ENCODE results near the gene CCL7.

- no peak for TF ChIP-seq U2AF2 (optimal IDR thresholded peaks at IDR 0.05; ENCODE audit: low read depth, low read length)
- TF ChIP-seq FOXM1 (IDR thresholded peaks at IDR 0.05; ENCODE audit: low read depth), result no peak
- TF ChIP-seq FOXM1 (CRISPR knock-in tag; IDR thresholded peaks at IDR 0.05; ENCODE audit: low read depth), result no peak
- no peak for TF ChIP-seq ZNF274 (IDR thresholded peaks at IDR 0.05; ENCODE audit: borderline replicate concordance, low read depth, low read length)
- TF ChIP-seq ZBTB34 (CRISPR knock-in tag; IDR thresholded peaks at IDR 0.05), result no peak
- no peak for TF ChIP-seq POLR2A (conservative IDR thresholded peaks at IDR 0.05)
These were observed 18.8 kb upstream of the CCL7 start for GRCh38 chr17:34251186-34251585.
